ENCODE measurements around the gene MAMSTR.

The MAMSTR gene

GRCh38 chr19:48756686-48757085 is 37.2 kb upstream of the MAMSTR start:
- Histone ChIP-seq H3K9me2 (ENCODE audit: low read depth, low read length) (no peaks in the 10 kb centered on the region), H3K4me2 (ENCODE audit: low read length) (no peak overlapping the region)

GRCh38 chr19:48756212-48756611 is 36.7 kb upstream of the MAMSTR start:
- Histone ChIP-seq H3K9me2 (ENCODE audit: low read depth, low read length) (no peaks in the 10 kb centered on the region), H3K4me3 (ENCODE audit: low read depth, low read length, poor library complexity, severe bottlenecking) (no peak overlapping the region), H3K79me2 (ENCODE audit: insufficient read depth, low read length) (no peaks in the 10 kb centered on the region), H3K27ac (ENCODE audit: low read depth, low read length, poor library complexity, severe bottlenecking) (no peak overlapping the region), H3K9ac (ENCODE audit: low read length) (no peak overlapping the region), H3K4me2 (ENCODE audit: low read length) (no peak overlapping the region), H3F3A (ENCODE audit: insufficient read depth, low read length) (no peaks in the 10 kb centered on the region), H3K4me1 (ENCODE audit: insufficient read depth, low read length, severe bottlenecking) (peaks cover 14% of the 10 kb centered on the region), H2AFZ (ENCODE audit: low read length) (no peak overlapping the region), H4K20me1 (ENCODE audit: insufficient read depth, low read length) (no peaks in the 10 kb centered on the region), H3K9me3 (ENCODE audit: low read length) (no peaks in the 10 kb centered on the region), H3K36me3 (ENCODE audit: insufficient read depth, low read length) (no peaks in the 10 kb centered on the region), H3K27me3 (ENCODE audit: insufficient read depth, low read length) (no peaks in the 10 kb centered on the region)
- no peak for TF ChIP-seq EZH2 (IDR thresholded peaks at IDR 0.05; ENCODE audit: borderline replicate concordance, low read length)
- TF ChIP-seq CTCF (IDR thresholded peaks at IDR 0.05; ENCODE audit: low read length), result no peak

More at GRCh38 chr19:48756686-48757085, 37.2 kb upstream of the MAMSTR start:
- no peaks in the 10 kb centered on the region for H3K27me3 ChIP-seq (ENCODE audit: insufficient read depth, low read length)
- H2AFZ ChIP-seq (ENCODE audit: low read length), result no peak overlapping the region
- H3K4me3 ChIP-seq (ENCODE audit: low read depth, low read length, poor library complexity, severe bottlenecking), result no peak overlapping the region
- no peaks in the 10 kb centered on the region for H3K9me3 ChIP-seq (ENCODE audit: low read length)
- no peaks in the 10 kb centered on the region for H4K20me1 ChIP-seq (ENCODE audit: insufficient read depth, low read length)
- no peak overlapping the region for H3K9ac ChIP-seq (ENCODE audit: low read length)
- no peaks in the 10 kb centered on the region for H3K79me2 ChIP-seq (ENCODE audit: insufficient read depth, low read length)
- no peaks in the 10 kb centered on the region for H3F3A ChIP-seq (ENCODE audit: insufficient read depth, low read length)
- no peaks in the 10 kb centered on the region for H3K36me3 ChIP-seq (ENCODE audit: insufficient read depth, low read length)
- no peak for TF ChIP-seq EZH2 (IDR thresholded peaks at IDR 0.05; ENCODE audit: borderline replicate concordance, low read length)
- TF ChIP-seq CTCF (IDR thresholded peaks at IDR 0.05; ENCODE audit: low read length), result no peak
- H3K4me1 ChIP-seq (ENCODE audit: insufficient read depth, low read length, severe bottlenecking), result peaks cover 14% of the 10 kb centered on the region
- H3K27ac ChIP-seq (ENCODE audit: low read depth, low read length, poor library complexity, severe bottlenecking), result no peak overlapping the region

GRCh38 chr19:48755787-48756186 is 36.3 kb upstream of the MAMSTR start:
- no peaks in the 10 kb centered on the region for H3K27me3 ChIP-seq (ENCODE audit: insufficient read depth, low read length)
- H3K4me2 ChIP-seq (ENCODE audit: low read length), result no peak overlapping the region
- TF ChIP-seq EZH2 (IDR thresholded peaks at IDR 0.05; ENCODE audit: borderline replicate concordance, low read length) (no peak), CTCF (IDR thresholded peaks at IDR 0.05; ENCODE audit: low read length) (no peak)
- H3K4me3 ChIP-seq (ENCODE audit: low read depth, low read length, poor library complexity, severe bottlenecking), result no peak overlapping the region
- no peaks in the 10 kb centered on the region for H3F3A ChIP-seq (ENCODE audit: insufficient read depth, low read length)
- no peaks in the 10 kb centered on the region for H3K36me3 ChIP-seq (ENCODE audit: insufficient read depth, low read length)
- peaks cover 14% of the 10 kb centered on the region for H3K4me1 ChIP-seq (ENCODE audit: insufficient read depth, low read length, severe bottlenecking)
- H3K9me3 ChIP-seq (ENCODE audit: low read length), result no peaks in the 10 kb centered on the region
- no peak overlapping the region for H2AFZ ChIP-seq (ENCODE audit: low read length)
- H3K27ac ChIP-seq (ENCODE audit: low read depth, low read length, poor library complexity, severe bottlenecking), result no peak overlapping the region
- no peaks in the 10 kb centered on the region for H3K79me2 ChIP-seq (ENCODE audit: insufficient read depth, low read length)
- no peaks in the 10 kb centered on the region for H3K9me2 ChIP-seq (ENCODE audit: low read depth, low read length)
- H4K20me1 ChIP-seq (ENCODE audit: insufficient read depth, low read length), result no peaks in the 10 kb centered on the region
- no peak overlapping the region for H3K9ac ChIP-seq (ENCODE audit: low read length)
